HepG2 (cell line): ENCODE measurements around the gene ZG16. TPM values are rescaled to one million over a fixed set of nuclear protein-coding genes. Genes with fewer than 3 reads are reported as not detected.

ENCODE experiments used
- ATAC-seq: fragments of 200-7000 bp; cut with Tn5 transposase; 3 replicates; pipeline ENCODE4 v1.9.1; 2020; ENCODE audit warnings: mild to moderate bottlenecking, moderate library complexity
- BruUV-seq: library from RNA; stranded (reverse); fragments of 400-500 nt; replicated peaks from 2 replicates; lab custom pipeline; 2021; lab: Mats Ljungman, UMichigan
- CTCF ChIA-PET: fragments of 300-600 bp; formaldehyde crosslinking; extraction: SDS; loops from one replicate; lab custom pipeline; 2021; ENCODE audit warnings: low total read pairs, inconsistent platforms, low intra/inter-chr PET ratio; lab: Yijun Ruan, JAX
- POLR2A ChIA-PET: fragments of 350-600 bp; sonication (Branson Sonifier 250); formaldehyde crosslinking; loops from one replicate; lab custom pipeline; 2020; ENCODE audit warnings: antibody characterized with exemption, inconsistent platforms; lab: Yijun Ruan, JAX
- DNase-seq: peaks from one replicate; pipeline ENCODE4 v3.0.0-alpha.2; 2015; ENCODE audit warnings: low spot score
- FAIRE-seq: peaks from 3 replicates; lab custom pipeline; 2011; peaks lifted over from hg19 to GRCh38; lab: Jason Lieb, UNC
- H2AFZ ChIP-seq: one replicate; pipeline ENCODE4 v1.6.1; 2011; ENCODE audit warnings: low read length, inconsistent platforms
- H3K27ac ChIP-seq: fragments of 300-600 bp; 3 replicates; pipeline ENCODE4 v1.8.0; 2011; ENCODE audit warnings: mixed run types, mild to moderate bottlenecking, mixed read lengths, low read length, inconsistent platforms; ENCODE audit not compliant: insufficient read depth; ENCODE audit errors: extremely low read length
- H3K27me3 ChIP-seq, 2 experiments: fragments of 200-600 bp in 1 of 2; 2 replicates in 1 of 2; 3 replicates in 1 of 2; pipeline versions ENCODE4 v1.6.0 to v1.8.0; 2011; ENCODE audit warnings: low read length in 2 of 2, mild to moderate bottlenecking in 2 of 2, moderate library complexity in 2 of 2, inconsistent platforms in 1 of 2; ENCODE audit not compliant: insufficient read depth in 2 of 2, control insufficient read depth in 1 of 2
- H3K36me3 ChIP-seq, 2 experiments: fragments of 200-600 bp in 1 of 2; replicated peaks in 1 of 2; 2 replicates in 1 of 2; 3 replicates in 1 of 2; pipeline versions ENCODE4 v1.5.1 to v1.8.0; 2011; ENCODE audit warnings: low read length in 2 of 2, inconsistent platforms in 1 of 2; ENCODE audit not compliant: insufficient read depth in 2 of 2, control insufficient read depth in 1 of 2
- H3K4me1 ChIP-seq: 2 replicates; pipeline ENCODE4 v1.5.1; 2012; ENCODE audit warnings: low read length, inconsistent platforms; ENCODE audit not compliant: insufficient read depth
- H3K4me2 ChIP-seq: 2 replicates; pipeline ENCODE4 v1.6.0; 2011; ENCODE audit warnings: low read depth, low read length, inconsistent platforms
- H3K4me3 ChIP-seq, 3 experiments: fragments of 200-600 bp in 1 of 3; sonication (generic), shearing (Covaris generic) in 1 of 3; replicated peaks in 1 of 3; 2 replicates each; pipeline ENCODE4 v1.5.1; 2011 to 2016; ENCODE audit warnings: low read length in 3 of 3, inconsistent platforms in 2 of 3, low read depth in 2 of 3, mild to moderate bottlenecking in 2 of 3, control low read depth in 1 of 3, mixed read lengths in 1 of 3; ENCODE audit not compliant: insufficient read depth in 1 of 3
- H3K79me2 ChIP-seq: one replicate; pipeline ENCODE4 v1.6.1; 2011; ENCODE audit warnings: low read length, inconsistent platforms; ENCODE audit not compliant: insufficient read depth
- H3K9ac ChIP-seq: 2 replicates; pipeline ENCODE4 v1.6.0; 2011; ENCODE audit warnings: mild to moderate bottlenecking, low read depth, low read length, inconsistent platforms; ENCODE audit not compliant: insufficient read depth
- H3K9me3 ChIP-seq: 2 replicates; pipeline ENCODE4 v1.5.1; 2012; ENCODE audit warnings: mild to moderate bottlenecking, low read length
- H4K20me1 ChIP-seq: 2 replicates; pipeline ENCODE4 v1.6.0; 2011; ENCODE audit warnings: inconsistent platforms, mild to moderate bottlenecking, low read length, moderate library complexity; ENCODE audit not compliant: insufficient read depth
- BCL3 ChIP-seq: sonication (generic); formaldehyde crosslinking; IDR thresholded peaks from 2 replicates; pipeline ENCODE4 v1.5.1; 2020; ENCODE audit warnings: mild to moderate bottlenecking, missing genetic modification reagents, moderate library complexity
- DR1 ChIP-seq: sonication (generic); formaldehyde crosslinking; IDR thresholded peaks from 2 replicates; pipeline ENCODE4 v1.8.0; 2021; ENCODE audit warnings: mild to moderate bottlenecking, missing genetic modification reagents, inconsistent platforms
- ELK4 ChIP-seq: sonication (generic); formaldehyde crosslinking; IDR thresholded peaks from 2 replicates; pipeline ENCODE4 v1.9.0; 2021; ENCODE audit warnings: missing genetic modification reagents, borderline replicate concordance
- MAZ ChIP-seq, 2 experiments: sonication (generic) in 1 of 2; formaldehyde crosslinking in 1 of 2; IDR thresholded peaks; 2 replicates each; pipeline versions ENCODE4 v1.5.0 to v1.6.1; 2012 to 2020; ENCODE audit warnings: low read depth in 2 of 2, mild to moderate bottlenecking in 2 of 2, borderline replicate concordance in 1 of 2, improper control_type of control experiment in 1 of 2, low read length in 1 of 2, missing genetic modification reagents in 1 of 2, moderate library complexity in 1 of 2
- MXI1 ChIP-seq: IDR thresholded peaks from 3 replicates; pipeline ENCODE4 v1.6.1; 2012; ENCODE audit warnings: low read depth, low read length, inconsistent platforms, borderline replicate concordance
- MYC ChIP-seq: sonication (generic); formaldehyde crosslinking; IDR thresholded peaks from 2 replicates; pipeline ENCODE4 v1.9.0; 2021; ENCODE audit warnings: missing genetic modification reagents, borderline replicate concordance
- NKX3-1 ChIP-seq: sonication (generic); formaldehyde crosslinking; IDR thresholded peaks from 2 replicates; pipeline ENCODE4 v1.5.0; 2020; ENCODE audit warnings: missing genetic modification reagents
- NR2F2 ChIP-seq: IDR thresholded peaks from 2 replicates; pipeline ENCODE4 v1.6.1; 2012; ENCODE audit warnings: low read depth, inconsistent platforms, borderline replicate concordance
- ONECUT2 ChIP-seq: sonication (generic); formaldehyde crosslinking; IDR thresholded peaks from 2 replicates; pipeline ENCODE4 v1.4.0; 2020; ENCODE audit warnings: missing genetic modification reagents
- POLR2AphosphoS5 ChIP-seq: IDR thresholded peaks from 2 replicates; pipeline ENCODE4 v1.6.1; 2012; ENCODE audit warnings: low read depth, low read length
- SETDB1 ChIP-seq: sonication (generic); formaldehyde crosslinking; IDR thresholded peaks from 2 replicates; pipeline ENCODE4 v1.5.1; 2020; ENCODE audit warnings: missing genetic modification reagents, mild to moderate bottlenecking, borderline replicate concordance
- SSRP1 ChIP-seq: IDR thresholded peaks from 2 replicates; pipeline ENCODE4 v1.6.1; 2016; ENCODE audit warnings: control low read depth
- ZC3H4 ChIP-seq: sonication (generic); formaldehyde crosslinking; IDR thresholded peaks from 2 replicates; pipeline ENCODE4 v1.4.0; 2020; ENCODE audit warnings: missing genetic modification reagents, borderline replicate concordance
- ZMYM3 ChIP-seq: sonication (generic); formaldehyde crosslinking; IDR thresholded peaks from 2 replicates; pipeline ENCODE4 v1.5.1; 2020; ENCODE audit warnings: mild to moderate bottlenecking, missing genetic modification reagents
- ZNF101 ChIP-seq: sonication (generic); formaldehyde crosslinking; IDR thresholded peaks from 2 replicates; pipeline ENCODE4 v1.4.0; 2020; ENCODE audit warnings: mild to moderate bottlenecking, low read depth, missing genetic modification reagents, borderline replicate concordance
- ZNF143 ChIP-seq: sonication (generic); formaldehyde crosslinking; IDR thresholded peaks from 2 replicates; pipeline ENCODE4 v1.4.0; 2020; ENCODE audit warnings: missing genetic modification reagents
- ZNF251 ChIP-seq: sonication (generic); formaldehyde crosslinking; IDR thresholded peaks from 2 replicates; pipeline ENCODE4 v1.9.0; 2021; ENCODE audit warnings: mild to moderate bottlenecking, missing genetic modification reagents
- ZNF501 ChIP-seq: sonication (generic); formaldehyde crosslinking; IDR thresholded peaks from 2 replicates; pipeline ENCODE4 v1.5.1; 2020; ENCODE audit warnings: mild to moderate bottlenecking, moderate library complexity, missing genetic modification reagents
- ZNF558 ChIP-seq: sonication (generic); formaldehyde crosslinking; IDR thresholded peaks from 2 replicates; pipeline ENCODE4 v1.9.0; 2022; ENCODE audit warnings: mild to moderate bottlenecking, missing genetic modification reagents, borderline replicate concordance
- ZNF781 ChIP-seq: sonication (generic); formaldehyde crosslinking; IDR thresholded peaks from 2 replicates; pipeline ENCODE4 v1.5.1; 2020; ENCODE audit warnings: borderline replicate concordance, mild to moderate bottlenecking, missing genetic modification reagents; ENCODE audit errors: not compliant biosample characterization
- ZNF850 ChIP-seq: sonication (generic); formaldehyde crosslinking; conservative IDR thresholded peaks from 2 replicates; pipeline ENCODE4 v1.9.0; 2021; ENCODE audit warnings: mild to moderate bottlenecking, missing genetic modification reagents
- WGBS: methylation state at CpG from one replicate; pipeline ENCODE4 v1.1.6; 2017; ENCODE audit warnings: low lambda C conversion rate; 5-methylcytosine and 5-hydroxymethylcytosine counted together
- in situ Hi-C: cut with HindIII; loops from 2 replicates; pipeline ENCODE4 v1.10.0; 2017; ENCODE audit warnings: low pct_unique_long_range_greater_than_20kb; ENCODE audit not compliant: extremely low pct_ligation_motif_present
- intact Hi-C: fragments of 100-400 bp; cut with micrococcal nuclease; formaldehyde crosslinking; loops from one replicate; pipeline ENCODE4 v1.10.0; 2022; ENCODE audit not compliant: unreplicated experiment
- polyA plus RNA-seq, 8 experiments: library from polyadenylated mRNA; depleted of rRNA in 3 of 8; stranded (reverse) in 7 of 8; unstranded in 1 of 8; fragments of >200 nt; fragmentation: Illumina TruSeq in 4 of 8; extraction: Trizol in 4 of 8; gene quantifications; 2 replicates each; pipeline versions ENCODE4 v1.2.1 to v1.2.3, GENCODE V29; 2011 to 2016; ENCODE audit warnings: low read depth in 4 of 8, missing spikeins in 1 of 8, mixed read lengths in 1 of 8; ENCODE audit not compliant: insufficient read depth in 1 of 8
- total RNA-seq, 5 experiments: library from RNA; depleted of rRNA; stranded (reverse); fragments of >200 nt; fragmentation: Illumina TruSeq; extraction: Trizol; gene quantifications; 2 replicates each; pipeline ENCODE4 v1.2.3, GENCODE V29; 2016; ENCODE audit warnings: low read depth in 1 of 5

Gene ZG16
- total and polyA plus RNA-seq, 2 of the 13 experiments (the other 11 are each of a cell fraction or from before 2014, with no cell fraction given) = 0.04 to 0.07 TPM

GRCh38 chr16:29805232-29806098, 27.4 kb downstream of the ZG16 start (continued):
- peak; percentile 60; the same call in 1 of the 2 replicates for TF ChIP-seq ZNF101 (CRISPR knock-in tag)
- no peak; the same call in 1 of the 2 replicates for TF ChIP-seq ZMYM3 (CRISPR knock-in tag)
- no peak for TF ChIP-seq SETDB1 (CRISPR knock-in tag)
- peak; percentile 76 for TF ChIP-seq ZNF781
- TF ChIP-seq NKX3-1 (CRISPR knock-in tag) = peak; percentile 75
- peak; percentile 99 for TF ChIP-seq MYC (CRISPR knock-in tag)
- no peak for TF ChIP-seq ZC3H4 (CRISPR knock-in tag)
- TF ChIP-seq POLR2AphosphoS5 = peak; percentile 97
- peak; percentile 96 for TF ChIP-seq ZNF501
- TF ChIP-seq ZNF558 (CRISPR knock-in tag) = no peak
- peak; percentile 58; the same call in 1 of the 2 replicates for TF ChIP-seq NR2F2
- peak; percentile 61 for TF ChIP-seq ZNF143

- in situ Hi-C loops (loop anchor here (25.0 kb wide), 1 partner anchor 856 kb away; the partner anchor contains the start of genes FBRS and PRR14), intact Hi-C loops (no loop called here)
- Histone ChIP-seq H3K79me2 (peaks cover 22% of the 10 kb centered on the region), H3K27me3 (no peaks in the 10 kb centered on the region), H3K9me3 (no peaks in the 10 kb centered on the region), H3K4me3 (peak within 1 kb of the TSS; percentile 77 to 85 (median 77)), H3K36me3 (peaks cover 13 to 53% of the 10 kb centered on the region in 2 experiments), H4K20me1 (peaks cover 23% of the 10 kb centered on the region; the same call in 1 of the 2 replicates), H2AFZ (no peak within 1 kb of the TSS), H3K27ac (peak within 1 kb of the TSS; percentile 90), H3K4me1 (peaks cover 55% of the 10 kb centered on the region), H3K9ac (peak within 1 kb of the TSS; percentile 88), H3K4me2 (peak within 1 kb of the TSS; percentile 95)
- ChIA-PET CTCF (no interaction called here), POLR2A (interaction anchor here (0.6 to 3.7 kb wide), 13 partner anchors 11 to 260 kb away, joined by 3 to 80 read pairs (median 4); partner anchors contain the start of genes ALDOA, ASPHD1, KIF22 and PAGR1)
- ATAC-seq (peak; percentile 2; the same call in 2 of the 3 replicates), DNase-seq (no peak), FAIRE-seq (no peak)
- no TSS peak for BruUV-seq
- 3% methylated on average over 17 of the region's 67 CpGs for WGBS
- no peak for TF ChIP-seq ELK4 (CRISPR knock-in tag)
- no peak for TF ChIP-seq ONECUT2
- 0 out of 2 replicates have a peak, but pooled peaks have one; percentile 1 for TF ChIP-seq ZNF850 (CRISPR knock-in tag)
- TF ChIP-seq BCL3 = no peak
- peak; percentile 21; the same call in 1 of the 2 replicates for TF ChIP-seq MAZ (IDR thresholded peaks at IDR 0.05; ENCODE audit: borderline replicate concordance, low read depth, low read length)
- TF ChIP-seq MAZ (CRISPR knock-in tag; IDR thresholded peaks at IDR 0.05; ENCODE audit: low read depth) = no peak
- TF ChIP-seq SSRP1 (CRISPR knock-in tag) = no peak
- TF ChIP-seq ZNF251 (CRISPR knock-in tag) = no peak
- TF ChIP-seq MXI1 = peak; percentile 19; the same call in 1 of the 3 replicates
- no peak for TF ChIP-seq DR1 (CRISPR knock-in tag)
These were observed 28.1 kb downstream of the ZG16 start, which contains the start of gene MAZ for GRCh38 chr16:29806099-29806579. Gene MAZ, plus strand, starts transcription at chr16:29806529. Its CDS starts 173 bp downstream, at chr16:29806702.
